Subcutaneous adipose tissue (tissue), 4 donors: Measurements from ENCODE around the gene SLC10A7. TPM values are rescaled to one million over a fixed set of nuclear protein-coding genes. Genes with fewer than 3 reads are reported as not detected.

Source experiments
- CTCF ChIP-seq: fragments of 450-650 bp; IDR thresholded peaks from one replicate; pipeline ENCODE4 v1.5.1; 2016; ENCODE audit warnings: low read depth, mild to moderate bottlenecking, control low read depth, antibody characterized with exemption, moderate library complexity
- total RNA-seq, 4 donors: library from RNA; depleted of rRNA; stranded (reverse); fragments of >200 nt; gene quantifications; one replicate each; pipeline ENCODE4 v1.1.0, GENCODE V29; 2016

The SLC10A7 gene
- total RNA-seq, 4 donors from 2014 or later: 10.2 to 18.1 (median 12.9) TPM

GRCh38 chr4:146245246-146245645 is 276.5 kb downstream of the SLC10A7 start:
- TF ChIP-seq CTCF: no peak

- TF ChIP-seq CTCF: no peak
These were observed 277.2 kb downstream of the SLC10A7 start for GRCh38 chr4:146244496-146244895.

- TF ChIP-seq CTCF: no peak
These were observed 277.9 kb downstream of the SLC10A7 start for GRCh38 chr4:146243883-146244277.

- TF ChIP-seq CTCF: no peak
These were observed 278.4 kb downstream of the SLC10A7 start for GRCh38 chr4:146243141-146243882.

- TF ChIP-seq CTCF: no peak
These were observed 283.6 kb downstream of the SLC10A7 start for GRCh38 chr4:146238107-146238506.

- no peak for TF ChIP-seq CTCF
These were observed 284.6 kb downstream of the SLC10A7 start for GRCh38 chr4:146237092-146237491.

- no peak for TF ChIP-seq CTCF
These were observed 285.5 kb downstream of the SLC10A7 start for GRCh38 chr4:146236216-146236615.
